GM18519 (cell line): ENCODE data around the gene FADD.
"Not testable (repeated sequence)": the region's sequence is repeated elsewhere in the genome, so short reads cannot be mapped to it uniquely, and the experiment has no call there.

Experiments used
- ATAC-seq: cut with Tn5 transposase; IDR thresholded peaks from one replicate; pipeline ENCODE4 v1.9.1; 2021; ENCODE audit warnings: mild to moderate bottlenecking, moderate library complexity; ENCODE audit not compliant: unreplicated experiment, low FRiP score

Gene FADD

GRCh38 chr11:70201882-70202861 is 924 bp upstream of the FADD start:
- ATAC-seq, result no peak

- ATAC-seq, result peak; percentile 10
Measured at GRCh38 chr11:70203751-70204465, 812 bp downstream of the FADD start.

- ATAC-seq, result no peak
Measured at GRCh38 chr11:70204466-70204799, 1.3 kb downstream of the FADD start.

- ATAC-seq, result no peak
Measured at GRCh38 chr11:70205049-70205725, 2.1 kb downstream of the FADD start.

- ATAC-seq, result no peak
Measured at GRCh38 chr11:70205766-70206165, 2.7 kb downstream of the FADD start.

- ATAC-seq, result no peak
Measured at GRCh38 chr11:70206226-70206981, 3.3 kb downstream of the FADD start.

DNA sequence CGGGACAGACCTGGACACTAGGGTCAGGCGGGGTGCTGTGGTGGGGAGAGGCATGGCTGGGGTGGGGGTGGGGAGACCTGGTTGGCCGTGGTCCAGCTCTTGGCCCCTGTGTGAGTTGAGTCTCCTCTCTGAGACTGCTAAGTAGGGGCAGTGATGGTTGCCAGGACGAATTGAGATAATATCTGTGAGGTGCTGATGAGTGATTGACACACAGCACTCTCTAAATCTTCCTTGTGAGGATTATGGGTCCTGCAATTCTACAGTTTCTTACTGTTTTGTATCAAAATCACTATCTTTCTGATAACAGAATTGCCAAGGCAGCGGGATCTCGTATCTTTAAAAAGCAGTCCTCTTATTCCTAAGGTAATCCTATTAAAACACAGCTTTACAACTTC is 3.9 kb downstream of the FADD start:
- ATAC-seq, result no peak

- no peak for ATAC-seq
Measured at GRCh38 chr11:70207531-70208131, 4.5 kb downstream of the FADD start.

GRCh38 chr11:70209391-70209912 is 6.4 kb downstream of the FADD start:
- no peak for ATAC-seq

GRCh38 chr11:70210051-70210501 is 7.0 kb downstream of the FADD start:
- ATAC-seq, result no peak

- no peak for ATAC-seq
Measured at GRCh38 chr11:70210530-70210929, 7.4 kb downstream of the FADD start.

DNA sequence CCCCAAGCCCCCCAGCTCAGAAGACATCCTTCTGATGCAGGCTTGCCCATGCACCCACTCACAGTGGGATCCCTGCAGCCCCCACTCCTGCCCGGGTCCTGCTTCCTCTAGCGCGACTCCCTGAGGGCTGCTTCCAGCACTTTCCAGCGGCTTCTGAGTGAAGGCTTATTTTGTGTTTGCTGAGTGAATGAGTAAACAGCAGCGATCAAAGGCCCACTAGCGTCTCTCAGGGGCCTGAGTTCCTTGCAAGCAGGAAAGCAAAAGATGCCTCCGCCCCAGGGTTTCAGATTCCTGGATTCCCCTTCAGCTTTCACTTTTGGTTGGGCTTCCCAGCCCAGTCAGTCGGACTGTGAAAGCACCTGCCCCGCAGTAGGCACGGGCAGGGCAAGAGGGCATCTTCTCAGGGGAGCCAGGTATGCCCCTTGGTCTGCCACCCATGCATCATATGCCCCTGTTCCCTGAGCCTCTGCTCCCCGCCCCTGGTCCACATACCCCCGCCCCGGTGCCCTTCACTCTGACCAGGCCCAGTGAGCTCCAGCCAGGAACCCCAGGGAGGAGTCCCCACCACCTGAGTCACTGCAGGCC is 9.2 kb downstream of the FADD start:
- no peak for ATAC-seq

DNA sequence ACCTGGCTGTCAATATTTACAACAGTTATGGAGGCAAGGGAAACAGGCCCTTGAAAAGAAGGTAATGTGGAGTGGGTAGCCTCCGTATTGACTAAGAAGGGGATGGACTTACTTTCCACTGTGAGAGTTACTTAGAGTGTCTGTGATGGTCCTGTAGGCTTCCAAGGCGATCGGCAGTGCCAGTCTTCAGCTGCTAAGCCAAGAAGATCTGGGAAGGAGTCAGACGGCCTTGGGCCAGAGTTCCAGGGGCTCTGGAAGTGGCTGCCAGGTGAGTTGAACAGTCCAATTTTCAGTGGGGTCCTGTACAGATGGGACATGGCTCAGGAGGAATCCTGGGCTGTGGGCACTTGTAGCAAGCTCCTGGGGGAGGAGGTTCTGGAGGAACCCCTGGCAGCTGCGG is 14.3 kb downstream of the FADD start:
- not testable (repeated sequence) for ATAC-seq

DNA sequence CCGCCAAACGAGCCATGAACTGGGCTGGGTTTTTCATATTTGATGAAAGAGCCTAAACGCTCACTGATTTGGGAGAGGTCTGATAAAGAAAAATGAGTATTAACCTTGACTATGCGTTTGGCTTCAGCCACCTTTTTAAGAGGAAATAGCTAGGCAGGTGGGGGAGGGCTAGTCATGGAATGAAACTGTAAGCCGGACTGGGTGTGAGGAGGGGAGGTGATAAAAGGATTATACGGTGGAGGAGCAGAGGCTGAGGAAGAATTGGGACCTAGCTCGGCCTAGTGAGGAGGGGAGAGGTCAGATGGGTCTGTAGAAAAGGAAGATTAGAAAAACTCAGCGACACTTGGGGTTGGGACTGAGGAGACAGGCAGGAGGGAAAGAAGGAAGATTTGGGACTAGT is 15.0 kb downstream of the FADD start:
- not testable (repeated sequence) for ATAC-seq

DNA sequence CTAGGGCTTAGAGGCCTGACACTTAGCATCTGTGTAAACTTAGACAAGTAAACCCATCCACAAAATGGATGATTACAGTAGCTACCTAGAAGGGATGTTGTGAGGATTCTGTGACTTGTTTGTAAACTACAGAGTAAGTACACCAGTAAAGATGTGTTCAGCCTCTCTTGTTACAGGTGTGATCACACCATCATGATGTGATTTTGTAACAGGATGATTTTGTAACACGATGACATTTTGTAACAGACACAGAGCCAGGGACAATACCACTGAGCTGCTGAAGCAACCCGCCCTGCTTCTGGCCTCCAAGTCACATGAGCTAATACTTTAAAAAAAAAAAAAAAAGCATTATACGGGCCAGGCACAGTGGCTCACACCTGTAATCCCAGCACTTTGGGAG is 17.0 kb downstream of the FADD start:
- ATAC-seq, result no peak

GRCh38 chr11:70220920-70221319 is 17.8 kb downstream of the FADD start:
- ATAC-seq, result no peak

GRCh38 chr11:70225681-70226177 is 22.6 kb downstream of the FADD start:
- ATAC-seq, result no peak

DNA sequence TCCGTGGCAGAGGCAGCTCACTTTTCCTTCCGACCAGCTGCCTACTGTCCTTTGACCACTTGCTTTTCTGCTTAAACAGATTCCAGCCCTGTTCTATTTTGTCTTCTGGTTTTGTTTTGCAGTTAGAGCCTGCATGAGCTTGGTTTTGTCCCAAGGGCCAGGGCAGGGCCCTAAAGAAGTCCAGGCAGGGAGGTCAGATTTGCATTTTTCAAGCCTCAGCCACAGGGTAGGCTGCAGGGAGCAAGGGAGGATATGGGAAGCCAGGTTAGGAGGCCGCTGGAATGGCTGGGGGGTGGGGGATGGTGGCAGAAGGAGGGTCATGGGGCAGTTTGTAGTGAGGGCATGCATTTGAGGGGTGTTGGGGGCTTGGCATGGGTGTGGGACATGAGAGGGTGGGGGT is 23.1 kb downstream of the FADD start:
- no peak for ATAC-seq

DNA sequence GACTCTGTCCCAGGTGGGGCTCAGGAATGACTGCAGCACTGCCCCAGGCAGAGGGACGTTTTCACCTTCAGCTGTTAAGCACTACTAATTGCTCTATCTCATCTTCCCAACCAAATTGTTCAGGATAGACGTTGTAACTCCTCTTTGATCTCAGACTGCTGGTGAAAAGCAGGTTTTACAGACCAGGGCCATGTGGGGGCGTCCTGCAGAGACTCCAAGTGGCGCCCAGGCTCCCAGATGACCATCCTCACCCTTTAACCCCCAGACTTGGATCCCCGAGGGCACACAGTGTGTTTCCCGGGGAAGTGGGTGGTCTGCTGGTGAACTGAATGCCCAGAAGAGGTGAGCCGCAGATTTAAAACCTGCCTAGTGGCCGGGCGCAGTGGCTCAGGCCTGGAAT is 23.9 kb downstream of the FADD start:
- ATAC-seq, result no peak
